ENCODE results near the gene GCH1. TPM values are rescaled to one million over a fixed set of nuclear protein-coding genes. Genes with fewer than 3 reads are reported as not detected.

GCH1 gene
- total RNA-seq, result 10 to 100 TPM; 24.3 to 43.4 (median 28.3) TPM

GRCh38 chr14:54902521-54903420, at the start of gene GCH1:
Gene GCH1, minus strand, starts transcription at chr14:54902826. Its CDS starts 163 bp downstream, at chr14:54902663.
- H3K27me3 ChIP-seq, result no peaks in the 10 kb centered on the region
- TF ChIP-seq POLR2A (IDR thresholded peaks at IDR 0.05) (peak; percentile 92), CTCF (IDR thresholded peaks at IDR 0.05) (peak; percentile 42 to 79 (median 53)), POLR2AphosphoS5 (IDR thresholded peaks at IDR 0.05) (peak; percentile 86 to 89 (median 89)), EP300 (IDR thresholded peaks at IDR 0.05; ENCODE audit: low read depth) (no peak)
- WGBS, 2 donors (ENCODE audit: low coverage in 1 of 2), result 0% methylated on average over 55 of the region's 83 CpGs; no CpG with 5 or more reads in 1 of the 2 donors

GRCh38 chr14:54947230-54947629, 44.6 kb upstream of the GCH1 start:
- Histone ChIP-seq H3K4me3 (no peak overlapping the region), H3K9me3 (no peaks in the 10 kb centered on the region), H3K4me1 (no peaks in the 10 kb centered on the region), H3K27ac (no peak overlapping the region), H3K27me3 (no peaks in the 10 kb centered on the region), H3K36me3 (no peaks in the 10 kb centered on the region)
- intact Hi-C loops (cut with DNase I; ENCODE audit: low total_unique reads) (no loop called here), in situ Hi-C loops (cut with MboI; ENCODE audit: low pct_ligation_motif_present in 1 of 4, low pct_unique_long_range_greater_than_20kb in 1 of 4, low sequenced_read_pairs in 3 of 4) (no loop called here)
- 84 to 85% methylated on average over 3 of the region's 3 CpGs for WGBS, 2 donors (ENCODE audit: low coverage in 1 of 2)
- DNase-seq, result no peak
- TF ChIP-seq POLR2AphosphoS5 (IDR thresholded peaks at IDR 0.05), result no peak

More at GRCh38 chr14:54902521-54903420, at the start of gene GCH1:
- peaks cover 0 to 14% (median 11%) of the 10 kb centered on the region in 4 donors for H3K4me1 ChIP-seq
- H3K36me3 ChIP-seq, result no peaks in the 10 kb centered on the region
- peak within 1 kb of the TSS; percentile 79 to 84 (median 82) for H3K4me3 ChIP-seq
- peak; percentile 89 for DNase-seq
- intact Hi-C loops (cut with DNase I; ENCODE audit: low total_unique reads), result no loop called here
- peak within 1 kb of the TSS; percentile 91 to 98 (median 94) for H3K27ac ChIP-seq
- no peaks in the 10 kb centered on the region for H3K9me3 ChIP-seq
- in situ Hi-C loops (cut with MboI; ENCODE audit: low pct_ligation_motif_present in 1 of 4, low pct_unique_long_range_greater_than_20kb in 1 of 4, low sequenced_read_pairs in 3 of 4), result no loop called here

GRCh38 chr14:54946500-54946899, 43.9 kb upstream of the GCH1 start:
- no peak for TF ChIP-seq POLR2A (IDR thresholded peaks at IDR 0.05)
- no peak for TF ChIP-seq CTCF (IDR thresholded peaks at IDR 0.05)
- TF ChIP-seq POLR2AphosphoS5 (IDR thresholded peaks at IDR 0.05), result no peak
- TF ChIP-seq EP300 (IDR thresholded peaks at IDR 0.05; ENCODE audit: low read depth), result no peak
- Histone ChIP-seq H3K4me3 (no peak overlapping the region), H3K9me3 (no peaks in the 10 kb centered on the region), H3K4me1 (no peaks in the 10 kb centered on the region), H3K27ac (no peak overlapping the region), H3K27me3 (no peaks in the 10 kb centered on the region), H3K36me3 (no peaks in the 10 kb centered on the region)
- in situ Hi-C loops (cut with MboI; ENCODE audit: low pct_ligation_motif_present in 1 of 4, low pct_unique_long_range_greater_than_20kb in 1 of 4, low sequenced_read_pairs in 3 of 4) (no loop called here), intact Hi-C loops (cut with DNase I; ENCODE audit: low total_unique reads) (no loop called here)
- no peak for DNase-seq
- WGBS, 2 donors (ENCODE audit: low coverage in 1 of 2), result 99 to 100% methylated on average over 1 to 4 of the region's 4 CpGs

GRCh38 chr14:54944737-54945391, 42.2 kb upstream of the GCH1 start:
- Histone ChIP-seq H3K36me3 (no peaks in the 10 kb centered on the region), H3K4me3 (no peak overlapping the region), H3K9me3 (no peaks in the 10 kb centered on the region), H3K27me3 (no peaks in the 10 kb centered on the region), H3K27ac (no peak overlapping the region), H3K4me1 (no peaks in the 10 kb centered on the region)
- in situ Hi-C loops (cut with MboI; ENCODE audit: low pct_ligation_motif_present in 1 of 4, low pct_unique_long_range_greater_than_20kb in 1 of 4, low sequenced_read_pairs in 3 of 4), result no loop called here
- TF ChIP-seq POLR2AphosphoS5 (IDR thresholded peaks at IDR 0.05) (no peak), CTCF (IDR thresholded peaks at IDR 0.05) (no peak), EP300 (IDR thresholded peaks at IDR 0.05; ENCODE audit: low read depth) (no peak), POLR2A (IDR thresholded peaks at IDR 0.05) (no peak)
- no peak for DNase-seq
- 93 to 100% methylated on average over 3 to 9 of the region's 9 CpGs for WGBS, 2 donors (ENCODE audit: low coverage in 1 of 2)
- intact Hi-C loops (cut with DNase I; ENCODE audit: low total_unique reads), result no loop called here

All from transverse colon (tissue), 4 donors.